Neutrophil (primary cell): Measurements from ENCODE around the gene LALBA.
"Not testable (repeated sequence)": the region's sequence is repeated elsewhere in the genome, so short reads cannot be mapped to it uniquely, and the experiment has no call there.

Experiments used
- H3K27ac ChIP-seq: fragments of 200-600 bp; sonication (generic); 2 replicates; pipeline ENCODE4 v1.5.1; 2016; ENCODE audit warnings: mild to moderate bottlenecking, moderate library complexity
- H3K27me3 ChIP-seq: fragments of 200-600 bp; sonication (generic); 2 replicates; pipeline ENCODE4 v1.6.0; 2016; ENCODE audit warnings: mild to moderate bottlenecking
- H3K36me3 ChIP-seq: fragments of 200-600 bp; sonication (generic); 2 replicates; pipeline ENCODE4 v1.5.1; 2017
- H3K4me1 ChIP-seq, 2 experiments: fragments of 200-600 bp in 1 of 2; sonication (generic) in 1 of 2; 1 replicate in 1 of 2; 2 replicates in 1 of 2; pipeline versions ENCODE4 v1.5.1 to v1.6.1; 2013 to 2016; ENCODE audit warnings: low read depth in 1 of 2, low read length in 1 of 2, mild to moderate bottlenecking in 1 of 2, moderate library complexity in 1 of 2; ENCODE audit not compliant: control insufficient read depth in 1 of 2, insufficient read depth in 1 of 2
- H3K4me3 ChIP-seq, 2 experiments: fragments of 200-600 bp in 1 of 2; sonication (generic) in 1 of 2; 1 replicate in 1 of 2; 2 replicates in 1 of 2; pipeline ENCODE4 v1.5.1; 2013 to 2016; ENCODE audit warnings: low read depth in 1 of 2, low read length in 1 of 2, mild to moderate bottlenecking in 1 of 2, moderate library complexity in 1 of 2
- H3K9me3 ChIP-seq: fragments of 200-600 bp; sonication (generic); 2 replicates; pipeline ENCODE4 v1.5.1; 2016
- CTCF ChIP-seq: fragments of 200-600 bp; sonication (generic); IDR thresholded peaks from 2 replicates; pipeline ENCODE4 v1.5.1; 2016; ENCODE audit warnings: antibody characterized with exemption

The LALBA gene

DNA sequence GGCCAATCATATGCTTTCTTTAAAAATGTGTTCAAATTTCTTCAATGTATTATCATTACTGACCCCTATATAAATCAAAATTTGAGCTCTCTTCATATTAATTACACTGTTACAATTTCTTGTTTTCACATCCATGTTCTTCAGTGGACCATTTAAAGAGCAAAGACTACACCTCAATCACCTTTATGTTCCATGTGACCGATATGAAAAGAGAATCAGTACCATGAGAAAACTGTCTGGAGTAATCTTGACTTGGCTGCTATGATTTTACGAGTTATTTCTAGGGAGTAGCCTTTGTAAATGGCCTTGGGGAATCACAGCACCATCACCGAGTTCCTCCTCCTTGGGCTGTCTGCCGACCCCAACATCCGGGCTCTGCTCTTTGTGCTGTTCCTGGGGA lies 44.5 kb downstream of the LALBA start, which contains the start of gene OR8S1:
TSS of gene OR8S1 (plus strand) at position 301 of the 400 bp plus-strand sequence. CDS start at position 301, 0 bp downstream.
- no peaks in the 10 kb centered on the region for H3K4me1 ChIP-seq
- no peaks in the 10 kb centered on the region for H3K9me3 ChIP-seq
- TF ChIP-seq CTCF: no peak
- no peaks in the 10 kb centered on the region for H3K36me3 ChIP-seq
- no peak within 1 kb of the TSS for H3K27ac ChIP-seq
- peaks cover 9% of the 10 kb centered on the region for H3K27me3 ChIP-seq
- H3K4me3 ChIP-seq: no peak within 1 kb of the TSS

DNA sequence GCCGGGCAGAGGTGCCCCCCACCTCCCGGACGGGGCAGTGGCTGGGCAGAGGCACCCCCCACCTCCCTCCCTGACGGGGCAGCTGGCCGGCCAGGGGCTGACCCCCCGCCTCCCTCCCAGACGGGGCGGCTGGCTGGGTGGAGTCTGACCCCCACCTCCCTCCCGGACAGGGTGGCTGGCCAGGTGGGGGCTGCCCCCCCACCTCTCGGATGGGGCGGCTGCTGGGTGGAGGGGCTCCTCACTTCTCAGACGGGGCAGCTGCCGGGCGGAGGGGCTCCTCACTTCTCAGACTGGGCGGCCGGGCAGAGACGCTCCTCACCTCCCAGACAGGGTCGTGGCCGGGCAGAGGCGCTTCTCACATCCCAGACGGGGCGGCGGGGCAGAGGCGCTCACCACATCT lies 49.5 kb downstream of the LALBA start:
- H3K27ac ChIP-seq, H3K9me3 ChIP-seq, H3K4me1 ChIP-seq, H3K4me3 ChIP-seq, H3K36me3 ChIP-seq, H3K27me3 ChIP-seq: not testable (repeated sequence)
